ENCODE measurements around the gene ANTXR1.

ANTXR1 gene

GRCh38 chr2:69180227-69180626, 167.2 kb downstream of the ANTXR1 start:
- Histone ChIP-seq H3K4me3 (ENCODE audit: low read length) (no peak overlapping the region), H3K27me3 (ENCODE audit: control insufficient read depth, insufficient read depth, low read length) (no peaks in the 10 kb centered on the region), H3K9ac (ENCODE audit: low read depth, low read length) (no peak overlapping the region), H3K9me3 (replicated peaks; ENCODE audit: low read length) (no peaks in the 10 kb centered on the region), H3K36me3 (ENCODE audit: insufficient read depth, low read length) (peaks cover 45% of the 10 kb centered on the region), H3K4me2 (ENCODE audit: low read length) (no peak overlapping the region), H3K4me1 (ENCODE audit: control insufficient read depth, insufficient read depth, low read length) (peaks cover 48% of the 10 kb centered on the region)

DNA sequence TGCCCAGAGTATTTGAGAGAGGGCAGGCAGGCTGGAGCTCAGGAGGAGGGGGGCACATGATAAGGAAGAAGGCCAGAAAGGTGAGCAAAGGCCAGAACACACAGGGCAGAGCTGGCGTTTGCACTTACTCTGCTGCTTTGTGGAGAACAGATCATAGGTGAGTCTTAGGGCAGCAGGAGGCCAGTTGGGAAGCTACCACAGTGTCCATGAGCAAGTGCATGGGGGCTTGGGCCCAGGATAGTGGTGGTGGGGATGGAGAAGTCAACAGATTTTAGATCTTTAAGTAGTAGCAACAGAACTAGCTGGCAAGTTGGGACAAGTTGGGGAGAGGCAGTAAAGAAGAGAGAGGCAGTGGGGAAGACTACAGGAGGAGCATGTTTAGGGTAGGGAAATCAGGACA, 168.0 kb downstream of the ANTXR1 start:
- H3K27me3 ChIP-seq (ENCODE audit: control insufficient read depth, insufficient read depth, low read length), result no peaks in the 10 kb centered on the region
- no peak overlapping the region for H3K9ac ChIP-seq (ENCODE audit: low read depth, low read length)
- H3K9me3 ChIP-seq (replicated peaks; ENCODE audit: low read length), result no peaks in the 10 kb centered on the region
- H3K4me1 ChIP-seq (ENCODE audit: control insufficient read depth, insufficient read depth, low read length), result peaks cover 47% of the 10 kb centered on the region
- H3K4me3 ChIP-seq (ENCODE audit: low read length), result no peak overlapping the region
- no peak overlapping the region for H3K4me2 ChIP-seq (ENCODE audit: low read length)
- peaks cover 45% of the 10 kb centered on the region for H3K36me3 ChIP-seq (ENCODE audit: insufficient read depth, low read length)

- Histone ChIP-seq H3K4me1 (ENCODE audit: control insufficient read depth, insufficient read depth, low read length) (peaks cover 47% of the 10 kb centered on the region), H3K4me2 (ENCODE audit: low read length) (no peak overlapping the region), H3K9ac (ENCODE audit: low read depth, low read length) (no peak overlapping the region), H3K9me3 (replicated peaks; ENCODE audit: low read length) (no peaks in the 10 kb centered on the region), H3K4me3 (ENCODE audit: low read length) (no peak overlapping the region), H3K36me3 (ENCODE audit: insufficient read depth, low read length) (peaks cover 55% of the 10 kb centered on the region), H3K27me3 (ENCODE audit: control insufficient read depth, insufficient read depth, low read length) (no peaks in the 10 kb centered on the region)
These were observed 168.9 kb downstream of the ANTXR1 start for GRCh38 chr2:69181806-69182427.

DNA sequence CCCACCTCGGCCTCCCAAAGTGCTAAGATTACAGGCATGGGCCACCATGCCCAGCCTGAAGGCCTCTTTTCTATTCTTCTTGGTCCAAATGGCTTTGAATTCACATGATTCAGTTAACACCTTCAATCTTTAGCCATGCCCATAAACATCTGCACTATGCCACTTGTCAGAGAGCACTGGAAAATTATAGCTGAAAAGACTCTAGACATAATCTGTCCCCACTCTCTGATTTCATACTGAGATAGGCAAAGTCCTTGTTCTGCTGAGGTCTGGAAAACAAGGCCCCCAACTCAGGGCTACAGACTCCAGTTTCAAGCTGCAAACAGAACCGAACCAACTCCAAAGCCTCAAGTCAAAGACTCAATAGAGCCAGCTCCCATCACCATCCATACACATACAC, 170.7 kb downstream of the ANTXR1 start:
- Histone ChIP-seq H3K4me3 (ENCODE audit: low read length) (no peak overlapping the region), H3K36me3 (ENCODE audit: insufficient read depth, low read length) (peaks cover 54% of the 10 kb centered on the region), H3K9ac (ENCODE audit: low read depth, low read length) (peak overlapping the region; percentile 33), H3K9me3 (replicated peaks; ENCODE audit: low read length) (no peaks in the 10 kb centered on the region), H3K4me1 (ENCODE audit: control insufficient read depth, insufficient read depth, low read length) (peaks cover 35% of the 10 kb centered on the region), H3K4me2 (ENCODE audit: low read length) (no peak overlapping the region), H3K27me3 (ENCODE audit: control insufficient read depth, insufficient read depth, low read length) (no peaks in the 10 kb centered on the region)

GRCh38 chr2:69184224-69184623, 171.2 kb downstream of the ANTXR1 start:
- H3K4me2 ChIP-seq (ENCODE audit: low read length), result no peak overlapping the region
- H3K4me1 ChIP-seq (ENCODE audit: control insufficient read depth, insufficient read depth, low read length), result peaks cover 35% of the 10 kb centered on the region
- no peak overlapping the region for H3K4me3 ChIP-seq (ENCODE audit: low read length)
- H3K9me3 ChIP-seq (replicated peaks; ENCODE audit: low read length), result no peaks in the 10 kb centered on the region
- H3K27me3 ChIP-seq (ENCODE audit: control insufficient read depth, insufficient read depth, low read length), result no peaks in the 10 kb centered on the region
- peak overlapping the region; percentile 44 for H3K9ac ChIP-seq (ENCODE audit: low read depth, low read length)
- peaks cover 53% of the 10 kb centered on the region for H3K36me3 ChIP-seq (ENCODE audit: insufficient read depth, low read length)

- no peaks in the 10 kb centered on the region for H3K27me3 ChIP-seq (ENCODE audit: control insufficient read depth, insufficient read depth, low read length)
- no peak overlapping the region for H3K4me3 ChIP-seq (ENCODE audit: low read length)
- peaks cover 56% of the 10 kb centered on the region for H3K36me3 ChIP-seq (ENCODE audit: insufficient read depth, low read length)
- H3K9ac ChIP-seq (ENCODE audit: low read depth, low read length), result peak overlapping the region; percentile 25
- H3K9me3 ChIP-seq (replicated peaks; ENCODE audit: low read length), result no peaks in the 10 kb centered on the region
- H3K4me1 ChIP-seq (ENCODE audit: control insufficient read depth, insufficient read depth, low read length), result peaks cover 44% of the 10 kb centered on the region
- H3K4me2 ChIP-seq (ENCODE audit: low read length), result no peak overlapping the region
These were observed 172.8 kb downstream of the ANTXR1 start for GRCh38 chr2:69185807-69186206.

GRCh38 chr2:69186614-69187013, 173.6 kb downstream of the ANTXR1 start:
- H3K4me2 ChIP-seq (ENCODE audit: low read length), result no peak overlapping the region
- no peaks in the 10 kb centered on the region for H3K27me3 ChIP-seq (ENCODE audit: control insufficient read depth, insufficient read depth, low read length)
- no peaks in the 10 kb centered on the region for H3K9me3 ChIP-seq (replicated peaks; ENCODE audit: low read length)
- peaks cover 46% of the 10 kb centered on the region for H3K4me1 ChIP-seq (ENCODE audit: control insufficient read depth, insufficient read depth, low read length)
- H3K9ac ChIP-seq (ENCODE audit: low read depth, low read length), result peak overlapping the region; percentile 13
- peaks cover 54% of the 10 kb centered on the region for H3K36me3 ChIP-seq (ENCODE audit: insufficient read depth, low read length)
- H3K4me3 ChIP-seq (ENCODE audit: low read length), result no peak overlapping the region

GRCh38 chr2:69188182-69188900, 175.4 kb downstream of the ANTXR1 start:
- H3K27me3 ChIP-seq (ENCODE audit: control insufficient read depth, insufficient read depth, low read length), result no peaks in the 10 kb centered on the region
- H3K4me3 ChIP-seq (ENCODE audit: low read length), result no peak overlapping the region
- H3K9ac ChIP-seq (ENCODE audit: low read depth, low read length), result no peak overlapping the region
- H3K9me3 ChIP-seq (replicated peaks; ENCODE audit: low read length), result no peaks in the 10 kb centered on the region
- no peak overlapping the region for H3K4me2 ChIP-seq (ENCODE audit: low read length)
- peaks cover 54% of the 10 kb centered on the region for H3K36me3 ChIP-seq (ENCODE audit: insufficient read depth, low read length)
- peaks cover 46% of the 10 kb centered on the region for H3K4me1 ChIP-seq (ENCODE audit: control insufficient read depth, insufficient read depth, low read length)

- Histone ChIP-seq H3K36me3 (ENCODE audit: insufficient read depth, low read length) (peaks cover 53% of the 10 kb centered on the region), H3K9ac (ENCODE audit: low read depth, low read length) (no peak overlapping the region), H3K4me2 (ENCODE audit: low read length) (no peak overlapping the region), H3K4me1 (ENCODE audit: control insufficient read depth, insufficient read depth, low read length) (peaks cover 32% of the 10 kb centered on the region), H3K9me3 (replicated peaks; ENCODE audit: low read length) (no peaks in the 10 kb centered on the region), H3K4me3 (ENCODE audit: low read length) (no peak overlapping the region), H3K27me3 (ENCODE audit: control insufficient read depth, insufficient read depth, low read length) (no peaks in the 10 kb centered on the region)
These were observed 177.9 kb downstream of the ANTXR1 start for GRCh38 chr2:69190743-69191404.

- no peak overlapping the region for H3K9ac ChIP-seq (ENCODE audit: low read depth, low read length)
- H3K4me1 ChIP-seq (ENCODE audit: control insufficient read depth, insufficient read depth, low read length), result peaks cover 30% of the 10 kb centered on the region
- peaks cover 46% of the 10 kb centered on the region for H3K36me3 ChIP-seq (ENCODE audit: insufficient read depth, low read length)
- H3K4me3 ChIP-seq (ENCODE audit: low read length), result no peak overlapping the region
- no peaks in the 10 kb centered on the region for H3K27me3 ChIP-seq (ENCODE audit: control insufficient read depth, insufficient read depth, low read length)
- no peaks in the 10 kb centered on the region for H3K9me3 ChIP-seq (replicated peaks; ENCODE audit: low read length)
- H3K4me2 ChIP-seq (ENCODE audit: low read length), result no peak overlapping the region
These were observed 178.7 kb downstream of the ANTXR1 start for GRCh38 chr2:69191634-69192033.

GRCh38 chr2:69192176-69192945, 179.4 kb downstream of the ANTXR1 start:
- Histone ChIP-seq H3K9me3 (replicated peaks; ENCODE audit: low read length) (no peaks in the 10 kb centered on the region), H3K4me3 (ENCODE audit: low read length) (no peak overlapping the region), H3K36me3 (ENCODE audit: insufficient read depth, low read length) (peaks cover 50% of the 10 kb centered on the region), H3K27me3 (ENCODE audit: control insufficient read depth, insufficient read depth, low read length) (no peaks in the 10 kb centered on the region), H3K9ac (ENCODE audit: low read depth, low read length) (no peak overlapping the region), H3K4me2 (ENCODE audit: low read length) (no peak overlapping the region), H3K4me1 (ENCODE audit: control insufficient read depth, insufficient read depth, low read length) (peaks cover 31% of the 10 kb centered on the region)

All from skeletal muscle satellite cell (primary cell).